Measurements from ENCODE around the gene GPR37.

DNA sequence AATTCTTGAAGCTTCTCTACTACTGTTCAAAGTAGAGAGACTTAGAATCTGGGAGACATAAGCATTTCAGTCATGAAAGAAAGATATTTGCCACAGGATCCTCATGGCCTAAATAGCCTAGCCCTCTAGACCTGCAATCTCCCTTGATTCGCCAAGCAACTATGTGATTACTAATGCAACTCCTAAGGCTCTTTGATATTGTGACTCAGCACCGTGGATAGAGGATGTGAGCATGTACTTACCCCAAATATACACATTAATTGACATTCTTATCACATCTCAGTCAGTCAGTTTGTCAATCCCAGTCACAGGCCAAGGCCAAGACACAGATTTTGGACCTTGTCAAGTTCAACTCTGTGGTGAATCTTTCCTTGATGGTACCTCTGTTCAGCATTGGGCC is 42.6 kb downstream of the GPR37 start:
- TF ChIP-seq GATA3 (IDR thresholded peaks at IDR 0.05; ENCODE audit: low read depth, low read length) = no peak
- TF ChIP-seq GATA2 (IDR thresholded peaks at IDR 0.05; ENCODE audit: low read depth, low read length) = no peak
